Activated naive CD8-positive, alpha-beta T cell treated with anti-CD3 and anti-CD28 coated beads, Interleukin-2, amount 50 U/mL, for 24 hours (primary cell): ENCODE measurements around the gene ZSWIM5.
"Not testable (repeated sequence)": the region's sequence is repeated elsewhere in the genome, so short reads cannot be mapped to it uniquely, and the experiment has no call there.

ENCODE experiments used
- ATAC-seq: fragments of 150-1000 bp; cut with Tn5 transposase; one replicate; pipeline ENCODE4 v1.10.0; 2021
- DNase-seq: peaks from one replicate; pipeline ENCODE4 v3.0.0; 2021
- H3K27ac Mint-ChIP-seq: one replicate; pipeline ENCODE4 v1.8.0; 2021; ENCODE audit warnings: mild to moderate bottlenecking, mixed read lengths
- H3K27me3 Mint-ChIP-seq: one replicate; pipeline ENCODE4 v1.8.0; 2021; ENCODE audit warnings: mixed read lengths
- H3K36me3 Mint-ChIP-seq: one replicate; pipeline ENCODE4 v1.8.0; 2021; ENCODE audit warnings: low read depth, mixed read lengths
- H3K4me1 Mint-ChIP-seq: one replicate; pipeline ENCODE4 v1.8.0; 2021; ENCODE audit warnings: mixed read lengths
- H3K4me3 Mint-ChIP-seq: one replicate; pipeline ENCODE4 v1.8.0; 2021; ENCODE audit warnings: mild to moderate bottlenecking, moderate library complexity, mixed read lengths
- H3K9me3 Mint-ChIP-seq: one replicate; pipeline ENCODE4 v1.8.0; 2021; ENCODE audit warnings: mixed read lengths

Gene ZSWIM5

DNA sequence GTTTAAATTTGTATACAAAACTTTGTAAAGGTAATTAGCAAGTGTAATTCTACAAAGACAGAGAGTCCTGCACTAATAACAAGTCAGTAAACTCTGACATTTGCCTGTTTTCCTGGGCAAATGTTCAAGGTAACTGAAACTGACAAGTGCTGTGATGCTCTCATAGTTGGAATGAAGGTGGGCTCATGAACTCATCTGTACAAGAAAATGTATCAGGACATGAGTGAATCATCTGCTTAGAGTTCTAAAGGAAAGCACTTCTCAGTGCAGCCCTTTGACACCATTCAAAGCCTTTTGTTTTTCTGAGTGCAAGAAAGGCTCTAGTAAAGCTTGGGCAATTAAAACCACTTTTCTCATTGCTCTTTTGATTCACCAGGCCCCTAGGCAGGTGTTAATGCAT is 102.9 kb downstream of the ZSWIM5 start:
- no peak overlapping the region for H3K27ac Mint-ChIP-seq
- H3K36me3 Mint-ChIP-seq: no peaks in the 10 kb centered on the region
- H3K4me3 Mint-ChIP-seq: no peak overlapping the region
- H3K27me3 Mint-ChIP-seq: peaks cover 2% of the 10 kb centered on the region
- no peaks in the 10 kb centered on the region for H3K9me3 Mint-ChIP-seq
- H3K4me1 Mint-ChIP-seq: no peaks in the 10 kb centered on the region
- DNase-seq (no peak), ATAC-seq (no peak)

DNA sequence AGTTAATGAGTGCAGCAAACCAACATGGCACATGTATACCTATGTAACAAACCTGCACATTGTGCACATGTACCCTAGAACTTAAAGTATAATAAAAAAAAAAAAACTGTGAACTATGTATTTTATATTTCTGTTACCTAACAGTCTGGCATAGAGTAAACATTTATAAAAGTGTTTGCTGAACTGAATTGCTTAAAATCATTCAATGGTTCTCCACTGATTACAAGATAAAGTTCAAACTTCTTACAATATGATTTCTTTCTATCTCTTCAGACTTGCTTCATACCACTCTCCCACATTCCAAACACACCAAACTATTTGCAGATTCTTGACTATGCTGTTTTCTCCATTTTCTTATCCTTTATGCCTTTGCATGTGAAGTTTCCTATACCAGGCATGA is 104.5 kb downstream of the ZSWIM5 start:
- Mint-ChIP-seq H3K27ac (no peak overlapping the region), H3K4me1 (no peaks in the 10 kb centered on the region), H3K36me3 (no peaks in the 10 kb centered on the region), H3K27me3 (peaks cover 4% of the 10 kb centered on the region), H3K4me3 (no peak overlapping the region), H3K9me3 (no peaks in the 10 kb centered on the region)
- DNase-seq (no peak), ATAC-seq (no peak)

DNA sequence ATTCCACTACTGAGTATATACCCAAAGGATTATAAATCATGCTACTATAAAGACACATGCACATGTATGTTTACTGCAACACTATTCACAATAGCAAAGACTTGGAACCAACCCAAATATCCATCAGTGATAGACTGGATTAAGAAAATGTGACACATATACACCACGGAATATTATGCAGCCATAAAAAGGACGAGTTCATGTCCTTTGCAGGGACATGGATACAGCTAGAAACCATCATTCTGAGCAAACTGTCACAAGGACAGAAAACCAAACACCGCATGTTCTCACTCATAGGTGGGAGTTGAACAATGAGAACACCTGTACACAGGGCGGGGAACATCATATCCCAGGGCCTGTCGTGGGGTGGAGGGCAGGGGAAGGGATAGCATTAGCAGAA is 104.9 kb downstream of the ZSWIM5 start:
- not testable (repeated sequence) for H3K36me3 Mint-ChIP-seq

DNA sequence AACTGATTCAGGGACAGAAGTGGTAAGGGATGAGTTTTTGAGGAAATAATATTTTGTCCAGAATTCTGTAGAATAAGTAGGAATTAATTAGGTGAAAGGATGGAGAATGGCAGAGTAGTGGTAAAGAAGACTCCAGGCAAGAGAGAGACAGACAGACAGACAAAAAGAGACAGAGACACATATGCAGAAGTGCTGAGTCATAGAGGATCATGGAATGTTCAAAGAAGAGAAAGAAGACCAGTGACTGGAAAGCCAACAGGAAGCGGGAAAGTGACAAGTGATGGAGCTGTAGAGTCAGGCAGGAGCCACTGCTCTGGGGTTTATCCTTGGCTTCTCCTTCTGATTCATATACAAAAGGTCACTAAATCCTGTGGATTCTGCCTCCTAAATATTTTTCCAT is 108.5 kb downstream of the ZSWIM5 start:
- Mint-ChIP-seq H3K4me1 (no peaks in the 10 kb centered on the region), H3K27ac (no peak overlapping the region), H3K36me3 (no peaks in the 10 kb centered on the region), H3K4me3 (no peak overlapping the region), H3K9me3 (no peaks in the 10 kb centered on the region), H3K27me3 (peaks cover 4% of the 10 kb centered on the region)
- ATAC-seq (no peak), DNase-seq (no peak)

More for the DNA sequence above, 104.9 kb downstream of the ZSWIM5 start:
- not testable (repeated sequence) for DNase-seq, H3K27me3 Mint-ChIP-seq, ATAC-seq, H3K9me3 Mint-ChIP-seq, H3K4me1 Mint-ChIP-seq, H3K27ac Mint-ChIP-seq, H3K4me3 Mint-ChIP-seq

DNA sequence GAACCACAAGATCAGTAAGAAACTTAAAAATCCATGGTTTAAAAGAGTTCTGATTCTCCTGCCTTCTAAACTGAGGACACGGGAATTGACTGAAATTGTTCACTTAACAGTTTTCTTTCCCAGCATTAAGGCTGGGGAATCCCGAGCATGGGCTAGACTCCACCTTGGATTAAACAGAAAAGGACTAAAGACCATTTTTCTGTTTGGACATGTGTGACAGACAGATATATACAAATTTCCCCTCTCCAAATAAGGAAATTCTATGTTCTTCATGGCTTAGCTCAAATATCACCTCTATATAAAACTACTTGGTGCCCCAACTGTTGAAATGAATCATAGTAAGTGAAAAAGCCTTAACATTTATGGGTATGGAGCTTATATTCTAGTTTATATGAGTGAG is 109.3 kb downstream of the ZSWIM5 start:
- no peak for ATAC-seq

DNA sequence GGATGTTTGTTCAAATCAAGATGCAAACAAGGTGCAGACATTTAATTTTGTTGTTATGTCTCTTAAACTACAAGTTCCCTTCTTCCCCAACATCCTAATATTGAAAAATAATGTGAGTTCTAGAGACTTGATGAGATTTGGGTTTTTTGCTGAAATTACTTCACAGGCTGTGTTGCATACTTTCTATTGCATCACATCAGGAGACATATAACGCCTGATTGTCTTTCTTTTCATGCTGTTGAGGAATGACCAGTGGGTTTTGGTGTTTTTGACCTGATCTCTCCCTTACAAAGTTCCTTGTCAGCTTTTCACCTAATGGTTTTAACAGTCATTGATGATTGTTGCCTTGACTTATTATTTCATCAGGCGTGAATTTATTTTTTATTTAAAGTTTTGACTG is 111.0 kb downstream of the ZSWIM5 start:
- no peaks in the 10 kb centered on the region for H3K4me1 Mint-ChIP-seq
- H3K4me3 Mint-ChIP-seq: no peak overlapping the region
- H3K27me3 Mint-ChIP-seq: peaks cover 4% of the 10 kb centered on the region
- ATAC-seq (no peak), DNase-seq (no peak)
- H3K36me3 Mint-ChIP-seq: no peaks in the 10 kb centered on the region
- H3K9me3 Mint-ChIP-seq: no peaks in the 10 kb centered on the region
- H3K27ac Mint-ChIP-seq: no peak overlapping the region

More for the DNA sequence above, 109.3 kb downstream of the ZSWIM5 start:
- Mint-ChIP-seq H3K27me3 (peaks cover 4% of the 10 kb centered on the region), H3K27ac (no peak overlapping the region), H3K9me3 (no peaks in the 10 kb centered on the region), H3K4me1 (no peaks in the 10 kb centered on the region), H3K36me3 (no peaks in the 10 kb centered on the region), H3K4me3 (no peak overlapping the region)
- DNase-seq: no peak

DNA sequence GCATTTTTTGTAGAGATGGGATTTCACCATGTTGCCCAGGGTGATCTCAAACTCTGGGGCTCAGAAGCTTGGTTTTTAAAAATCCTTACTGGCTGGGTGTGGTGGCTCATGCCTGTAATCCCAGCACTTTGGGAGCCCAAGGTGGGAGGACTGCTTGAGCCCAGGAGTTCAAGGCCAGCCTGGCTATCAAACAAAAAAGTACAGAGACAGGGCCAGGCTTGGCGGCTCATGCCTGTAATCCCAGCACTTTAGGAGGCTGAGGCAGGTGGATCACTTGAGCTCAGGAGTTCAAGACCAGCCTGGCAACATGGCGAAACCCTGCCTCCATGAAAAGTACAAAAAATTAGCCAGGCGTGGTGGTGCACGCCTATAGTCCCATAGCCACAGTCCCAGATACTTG is 112.0 kb downstream of the ZSWIM5 start:
- H3K9me3 Mint-ChIP-seq, DNase-seq, H3K27me3 Mint-ChIP-seq, ATAC-seq, H3K36me3 Mint-ChIP-seq, H3K4me1 Mint-ChIP-seq, H3K4me3 Mint-ChIP-seq, H3K27ac Mint-ChIP-seq: not testable (repeated sequence)

DNA sequence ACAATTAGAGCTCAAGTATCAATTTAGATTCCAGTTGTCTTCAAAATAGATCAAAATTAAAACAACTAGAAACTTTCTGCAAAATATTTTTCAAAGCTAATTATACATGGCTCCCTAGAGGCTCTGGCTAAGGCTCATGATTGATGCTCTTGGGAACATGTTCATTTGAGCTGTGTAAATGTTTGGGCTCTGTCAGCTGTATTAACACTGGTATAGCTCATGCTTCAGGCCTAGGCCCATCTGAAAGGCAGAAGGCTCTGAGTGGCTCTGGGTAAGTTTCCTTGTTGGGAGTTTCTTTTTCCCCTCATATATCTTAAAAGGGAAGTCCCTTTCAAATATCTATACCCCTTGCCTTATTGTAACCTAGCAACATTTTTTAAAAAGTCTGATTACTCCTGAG is 113.1 kb downstream of the ZSWIM5 start:
- H3K4me3 Mint-ChIP-seq: no peak overlapping the region

DNA sequence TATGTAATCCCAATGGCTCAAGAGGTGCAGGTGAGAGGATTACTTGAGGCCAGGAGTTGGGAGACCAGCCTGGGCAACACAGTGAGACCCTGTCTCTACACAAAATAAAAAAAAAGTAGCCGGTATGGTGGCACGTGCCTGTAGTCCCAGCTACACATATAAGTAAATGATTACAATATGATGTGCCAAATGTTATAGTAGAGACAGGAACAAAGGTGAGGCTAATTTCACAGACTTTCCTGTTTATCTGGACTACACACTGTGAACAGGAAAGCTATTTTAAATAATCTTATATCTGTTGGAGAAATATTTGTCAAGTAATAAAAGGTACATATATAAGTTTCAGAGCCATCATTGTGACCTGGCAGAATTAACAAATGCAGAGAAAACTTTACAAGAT is 116.7 kb downstream of the ZSWIM5 start:
- no peak overlapping the region for H3K27ac Mint-ChIP-seq
- H3K36me3 Mint-ChIP-seq: no peaks in the 10 kb centered on the region
- H3K27me3 Mint-ChIP-seq: no peaks in the 10 kb centered on the region
- DNase-seq (no peak), ATAC-seq (no peak)
- no peaks in the 10 kb centered on the region for H3K9me3 Mint-ChIP-seq
- no peaks in the 10 kb centered on the region for H3K4me1 Mint-ChIP-seq
- no peak overlapping the region for H3K4me3 Mint-ChIP-seq

More for the DNA sequence above, 113.1 kb downstream of the ZSWIM5 start:
- Mint-ChIP-seq H3K27ac (no peak overlapping the region), H3K36me3 (no peaks in the 10 kb centered on the region), H3K4me1 (no peaks in the 10 kb centered on the region), H3K27me3 (peaks cover 2% of the 10 kb centered on the region), H3K9me3 (no peaks in the 10 kb centered on the region)
- ATAC-seq: no peak
- no peak for DNase-seq

DNA sequence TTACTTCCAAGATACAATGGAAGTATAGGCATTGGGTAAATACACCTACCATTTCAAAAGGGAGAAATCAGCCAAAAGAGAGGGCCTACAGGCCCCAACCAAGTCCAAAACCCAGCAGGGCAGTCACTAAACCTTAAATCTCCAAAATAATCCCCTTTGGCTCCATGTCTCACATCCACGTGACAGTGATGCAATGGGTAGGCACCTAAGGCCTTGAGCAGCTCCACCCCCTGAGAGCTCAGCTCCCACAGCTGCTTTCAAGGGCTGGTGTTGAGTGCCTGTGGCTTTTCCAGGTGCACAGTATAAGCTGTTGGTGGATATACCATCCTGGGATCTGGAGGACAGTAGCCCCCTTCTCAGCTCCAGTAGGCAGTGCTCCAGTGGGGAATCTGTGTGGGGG is 121.8 kb downstream of the ZSWIM5 start:
- H3K27me3 Mint-ChIP-seq: no peaks in the 10 kb centered on the region

DNA sequence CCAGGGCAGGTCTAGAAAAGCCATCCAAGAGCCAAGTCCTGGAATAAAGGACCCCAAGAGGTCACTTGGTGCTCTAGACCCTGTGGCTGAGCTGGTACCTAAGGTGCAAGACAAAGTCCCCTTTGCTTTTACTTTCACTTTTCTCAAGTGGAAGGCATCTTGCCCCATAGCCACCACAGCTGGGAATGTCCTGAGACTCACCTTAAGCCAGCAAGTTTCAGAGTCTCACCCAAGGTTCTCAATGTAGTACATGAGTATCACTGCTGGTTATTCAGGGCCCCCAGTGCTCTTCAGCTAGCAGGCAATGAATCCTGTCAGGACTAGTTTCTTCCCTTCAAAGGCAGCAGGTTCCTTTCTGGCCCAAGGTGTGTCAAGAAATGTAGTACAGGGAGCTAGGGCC is 126.9 kb downstream of the ZSWIM5 start:
- ATAC-seq (no peak), DNase-seq (no peak)
- Mint-ChIP-seq H3K4me3 (no peak overlapping the region), H3K4me1 (no peaks in the 10 kb centered on the region), H3K36me3 (no peaks in the 10 kb centered on the region), H3K27me3 (no peaks in the 10 kb centered on the region), H3K9me3 (peaks cover 15% of the 10 kb centered on the region), H3K27ac (no peak overlapping the region)

More for the DNA sequence above, 121.8 kb downstream of the ZSWIM5 start:
- DNase-seq: no peak
- H3K36me3 Mint-ChIP-seq: no peaks in the 10 kb centered on the region
- no peak for ATAC-seq
- no peak overlapping the region for H3K4me3 Mint-ChIP-seq
- H3K4me1 Mint-ChIP-seq: no peaks in the 10 kb centered on the region
- H3K27ac Mint-ChIP-seq: no peak overlapping the region
- no peaks in the 10 kb centered on the region for H3K9me3 Mint-ChIP-seq

DNA sequence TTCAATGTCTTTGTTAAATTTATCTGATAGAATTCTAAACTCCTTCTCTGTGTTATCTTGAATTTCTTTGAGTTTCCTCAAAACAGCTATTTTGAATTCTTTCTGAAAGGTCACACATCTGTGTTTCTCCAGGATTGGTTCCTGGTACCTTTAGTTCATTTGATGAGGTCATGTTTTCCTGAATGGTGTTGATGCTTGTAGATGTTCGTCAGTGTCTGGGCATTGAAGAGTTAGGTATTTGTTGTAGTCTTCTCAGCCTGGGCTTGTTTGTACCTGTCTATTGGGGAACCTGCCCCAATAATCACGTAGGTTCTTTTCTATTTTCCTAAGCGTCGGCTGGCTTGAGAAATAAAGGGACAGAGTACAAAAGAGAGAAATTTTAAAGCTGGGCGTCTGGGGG is 129.4 kb downstream of the ZSWIM5 start:
- ATAC-seq, H3K27me3 Mint-ChIP-seq, DNase-seq, H3K4me3 Mint-ChIP-seq, H3K36me3 Mint-ChIP-seq, H3K27ac Mint-ChIP-seq, H3K4me1 Mint-ChIP-seq: not testable (repeated sequence)
- peaks cover 26% of the 10 kb centered on the region for H3K9me3 Mint-ChIP-seq

DNA sequence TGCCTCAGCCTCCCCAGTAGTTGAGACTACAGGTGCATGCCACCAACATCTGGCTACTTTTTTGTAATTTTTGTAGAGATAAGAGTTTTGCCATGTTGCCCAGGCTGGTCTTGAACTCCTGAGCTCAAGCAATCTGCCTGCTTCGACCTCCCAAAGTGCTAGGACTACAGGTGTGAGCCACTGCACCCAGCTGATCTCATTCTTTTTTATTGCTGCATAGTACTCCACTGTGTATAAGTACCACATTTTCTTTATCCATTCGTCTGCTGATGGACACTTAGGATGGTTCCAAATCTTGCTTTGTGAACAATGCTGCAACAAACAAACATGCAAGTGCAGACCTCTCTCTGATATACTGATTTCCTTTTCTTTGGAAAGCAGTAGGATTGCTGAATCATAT is 134.8 kb downstream of the ZSWIM5 start:
- Mint-ChIP-seq H3K4me3 (no peak overlapping the region), H3K27ac (no peak overlapping the region), H3K4me1 (peaks cover 3% of the 10 kb centered on the region), H3K36me3 (peaks cover 5% of the 10 kb centered on the region), H3K9me3 (peaks cover 31% of the 10 kb centered on the region), H3K27me3 (peaks cover 7% of the 10 kb centered on the region)
- DNase-seq: no peak
- no peak for ATAC-seq

DNA sequence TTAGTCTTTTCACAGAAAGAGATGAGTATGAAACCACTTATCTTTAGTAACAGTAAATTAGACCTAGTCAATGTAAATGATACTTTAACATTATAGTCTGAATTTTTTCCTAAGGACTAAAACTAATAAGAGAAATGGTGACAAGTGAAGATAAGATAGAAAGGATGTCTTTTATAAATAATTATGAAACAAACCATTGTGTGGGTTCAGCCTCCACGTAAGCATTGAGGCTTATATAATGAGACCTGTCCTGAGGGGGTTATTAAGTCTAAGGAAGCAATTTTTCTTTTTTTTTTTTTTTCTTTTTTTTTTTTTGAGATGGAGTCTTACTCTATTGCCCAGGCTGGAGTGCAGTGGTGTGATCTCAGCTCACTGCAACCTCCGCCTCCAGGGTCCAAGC is 138.6 kb downstream of the ZSWIM5 start:
- Mint-ChIP-seq H3K36me3 (no peaks in the 10 kb centered on the region), H3K4me3 (no peak overlapping the region), H3K27me3 (no peaks in the 10 kb centered on the region), H3K27ac (no peak overlapping the region), H3K9me3 (peaks cover 4% of the 10 kb centered on the region), H3K4me1 (peaks cover 3% of the 10 kb centered on the region)
- ATAC-seq (no peak), DNase-seq (no peak)

DNA sequence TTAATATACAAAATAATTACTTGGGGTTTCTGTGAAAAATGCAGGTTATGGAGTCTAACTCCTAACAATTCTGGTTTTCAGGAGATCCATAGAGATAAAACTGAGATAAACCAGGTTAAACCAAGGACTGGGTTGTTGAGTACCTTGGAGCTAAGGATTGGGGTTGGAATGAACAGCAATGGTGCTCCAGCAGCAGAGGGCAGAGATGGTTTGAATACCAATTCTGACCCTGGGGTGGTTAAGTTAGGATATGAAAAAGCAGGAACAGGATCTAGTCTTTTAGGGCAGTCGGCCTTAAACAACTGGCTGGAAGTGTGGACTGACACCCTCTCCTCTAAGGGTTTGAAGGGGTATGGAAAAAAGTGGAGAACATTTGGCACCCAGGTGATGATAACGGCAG is 141.3 kb downstream of the ZSWIM5 start:
- DNase-seq (no peak), ATAC-seq (no peak)
- Mint-ChIP-seq H3K27me3 (no peaks in the 10 kb centered on the region), H3K4me1 (no peaks in the 10 kb centered on the region), H3K9me3 (no peaks in the 10 kb centered on the region), H3K36me3 (no peaks in the 10 kb centered on the region), H3K27ac (no peak overlapping the region), H3K4me3 (no peak overlapping the region)

DNA sequence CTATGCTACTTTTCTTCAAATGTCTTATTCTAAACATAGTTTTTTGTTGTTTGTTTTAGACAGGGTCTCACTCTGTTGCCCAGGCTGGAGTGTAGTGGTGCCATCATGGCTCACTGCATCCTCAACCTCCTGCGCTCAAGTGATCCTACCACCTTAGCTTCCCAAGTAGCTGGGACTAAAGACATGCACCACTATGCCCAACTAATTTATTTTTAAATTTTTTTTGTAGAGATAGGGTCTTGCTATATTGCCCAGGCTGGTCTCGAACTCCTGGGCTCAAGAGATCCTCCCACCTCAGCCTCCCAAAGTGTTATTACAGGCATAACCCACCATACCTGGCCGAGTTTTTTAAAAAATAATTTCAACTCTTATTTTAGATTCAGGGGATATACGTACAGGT is 143.9 kb downstream of the ZSWIM5 start:
- DNase-seq, ATAC-seq, H3K27me3 Mint-ChIP-seq, H3K4me1 Mint-ChIP-seq, H3K4me3 Mint-ChIP-seq, H3K27ac Mint-ChIP-seq, H3K36me3 Mint-ChIP-seq, H3K9me3 Mint-ChIP-seq: not testable (repeated sequence)
